HG03045 (cell line): ENCODE measurements around the gene FLNC.

Source experiments
- ATAC-seq: cut with Tn5 transposase; IDR thresholded peaks from one replicate; pipeline ENCODE4 v1.9.1; 2021; ENCODE audit warnings: mild to moderate bottlenecking, moderate library complexity; ENCODE audit not compliant: unreplicated experiment

Gene FLNC

GRCh38 chr7:128876586-128876977 lies 46.4 kb downstream of the FLNC start:
- ATAC-seq, result no peak

DNA sequence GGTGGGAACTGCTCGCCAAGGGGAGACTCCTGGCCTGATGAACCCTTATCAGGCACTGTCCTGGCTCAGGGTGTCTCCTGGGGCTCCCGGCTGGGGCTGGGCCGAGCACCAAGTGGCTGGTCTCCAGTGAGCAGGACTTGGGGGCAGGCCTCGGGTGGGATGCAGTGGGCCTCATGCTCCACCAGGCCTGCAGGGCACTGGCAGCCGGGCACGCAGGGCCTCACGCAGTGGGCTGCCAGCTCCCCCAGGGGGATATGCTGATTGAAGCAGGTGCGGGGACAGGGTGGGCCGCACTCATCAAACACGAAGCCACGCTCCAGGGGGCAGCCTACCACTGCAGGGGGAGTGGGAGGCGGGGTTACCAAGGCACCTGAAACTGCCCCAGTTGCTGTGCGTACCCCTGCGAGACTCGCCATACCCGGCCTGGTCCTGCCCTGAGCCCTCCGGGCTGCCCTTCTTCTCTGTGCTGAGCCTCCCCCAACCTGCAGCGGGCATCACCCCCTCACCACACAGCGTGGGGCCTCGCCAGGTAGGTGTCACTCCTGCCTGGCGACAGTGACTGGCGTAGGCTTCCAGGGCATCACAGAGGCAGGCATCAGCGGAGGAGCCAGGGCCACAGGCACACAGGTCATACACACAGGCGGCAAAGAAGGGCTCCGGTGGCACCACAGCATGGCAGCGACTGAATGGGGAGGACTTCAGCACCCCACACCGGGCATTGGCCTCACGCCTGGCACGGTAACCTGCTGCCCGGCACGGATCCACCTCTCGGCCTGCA lies 47.0 kb downstream of the FLNC start:
- ATAC-seq, result no peak

- ATAC-seq, result no peak
These were observed 47.5 kb downstream of the FLNC start for GRCh38 chr7:128877756-128878120.

DNA sequence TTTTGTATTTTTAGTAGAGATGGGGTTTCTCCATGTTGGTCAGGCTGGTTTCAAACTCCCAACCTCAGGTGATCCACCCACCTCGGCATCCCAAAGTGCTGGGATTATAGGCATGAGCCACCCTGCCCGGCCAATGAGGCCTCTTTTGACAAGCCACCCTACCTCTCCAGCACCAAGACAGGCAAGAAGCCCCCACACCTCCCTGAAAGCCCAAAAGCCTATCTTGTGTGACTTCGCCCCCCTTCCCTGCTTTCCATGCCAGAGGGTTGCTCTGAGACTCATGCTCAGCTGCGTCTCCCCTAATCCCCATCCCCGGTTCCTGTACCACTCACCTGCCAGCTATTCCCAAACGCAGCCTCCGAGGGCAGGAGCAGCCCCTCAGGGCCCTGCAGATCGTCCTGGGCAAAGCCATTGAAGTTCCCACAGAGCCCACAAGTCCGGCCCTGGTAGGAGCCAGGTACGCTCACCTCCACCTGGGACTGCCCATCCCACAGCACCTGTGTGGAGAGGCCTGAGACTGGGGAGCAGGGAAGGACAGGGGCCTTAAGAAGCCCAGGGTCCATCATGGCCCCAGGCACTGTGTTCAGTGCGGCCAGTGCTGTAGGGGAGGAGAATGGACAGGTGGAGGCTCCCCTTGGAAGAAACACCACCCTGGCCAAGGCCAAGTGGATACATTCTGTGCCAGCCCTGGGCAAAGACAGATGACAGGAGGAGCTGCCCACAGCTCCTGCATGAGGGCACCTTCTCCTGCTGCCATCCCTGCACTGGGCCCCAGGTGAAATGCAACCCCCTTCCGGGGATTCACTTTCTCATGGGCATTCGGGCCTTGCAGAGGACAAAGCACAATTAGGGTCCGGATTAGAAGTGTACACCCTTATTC lies 48.3 kb downstream of the FLNC start:
- ATAC-seq, result no peak

- no peak for ATAC-seq
These were observed 49.3 kb downstream of the FLNC start for GRCh38 chr7:128879461-128879938.

DNA sequence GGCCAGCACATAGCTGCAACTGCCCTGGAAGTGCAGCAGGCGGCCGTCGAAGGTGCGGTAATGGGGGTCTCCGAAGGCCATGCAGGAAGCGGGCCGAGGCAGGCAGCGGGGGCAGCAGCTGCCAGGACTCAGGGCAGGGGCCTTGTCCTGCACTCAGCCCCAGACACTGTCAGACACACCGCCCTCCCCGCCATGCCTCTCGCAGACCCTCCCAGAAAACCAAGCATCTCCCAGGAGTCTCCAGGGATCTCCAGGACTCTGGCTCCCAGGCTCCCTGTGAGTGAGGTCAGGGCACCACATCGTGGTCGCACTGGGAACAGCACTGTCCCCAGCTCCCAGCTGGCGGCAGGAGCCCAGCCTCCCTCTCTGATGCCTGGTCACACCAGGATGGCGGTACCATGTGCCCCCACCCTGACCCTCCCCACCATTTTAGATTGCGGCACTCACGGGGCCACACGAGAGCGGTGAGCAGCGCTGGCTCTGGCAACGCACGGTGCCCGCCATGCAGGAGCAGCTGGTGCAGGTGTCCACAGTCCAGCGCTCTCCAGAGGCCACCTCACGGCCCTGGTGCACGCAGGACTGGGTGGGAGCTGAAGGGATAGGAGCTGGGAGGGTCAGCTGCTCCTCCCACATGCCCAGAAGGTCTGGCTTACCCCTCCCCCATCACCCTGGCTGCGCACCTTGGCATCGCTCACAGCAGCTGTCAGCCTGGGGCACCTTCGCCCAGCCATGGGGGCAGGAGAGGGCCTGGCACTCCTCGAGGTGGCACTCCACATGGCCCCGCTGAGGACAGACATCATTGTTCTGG lies 49.9 kb downstream of the FLNC start:
- no peak for ATAC-seq

DNA sequence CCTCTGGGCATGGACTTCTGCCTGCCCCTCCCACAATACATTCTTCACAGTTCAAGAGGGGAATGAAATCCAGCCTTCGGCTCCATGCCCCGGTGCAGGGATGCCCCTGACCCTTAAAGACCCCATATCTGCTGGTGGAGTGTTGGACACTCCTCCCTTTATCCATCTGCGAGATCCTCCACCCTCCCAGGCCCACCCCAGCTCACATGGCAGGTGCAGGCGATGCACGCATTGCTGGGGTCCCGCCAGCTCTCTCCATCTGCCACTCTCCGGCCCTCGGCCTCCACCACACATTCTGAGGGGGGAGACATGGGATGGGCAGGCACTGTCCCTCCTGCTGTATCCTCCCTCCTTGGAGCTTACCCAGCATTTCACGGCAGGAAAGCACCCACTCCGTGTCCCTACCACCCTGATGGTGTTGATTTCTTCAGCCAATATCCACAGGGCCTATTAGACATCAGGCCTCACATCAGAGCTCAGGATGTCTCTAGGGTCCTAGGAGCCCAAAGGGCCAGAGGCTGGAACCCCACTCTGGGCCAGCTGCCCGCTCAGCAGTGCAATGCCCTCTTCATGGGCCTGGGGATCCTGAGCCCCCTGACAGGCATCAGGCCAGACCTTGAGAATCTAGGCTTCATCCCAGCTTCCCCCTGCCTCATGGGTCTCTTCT lies 50.7 kb downstream of the FLNC start:
- ATAC-seq, result no peak

- no peak for ATAC-seq
These were observed 51.4 kb downstream of the FLNC start for GRCh38 chr7:128881458-128882125.

- ATAC-seq, result no peak
These were observed 51.9 kb downstream of the FLNC start for GRCh38 chr7:128882134-128882533.

GRCh38 chr7:128883622-128884448 lies 53.6 kb downstream of the FLNC start:
- ATAC-seq, result no peak

GRCh38 chr7:128884561-128885369 lies 54.6 kb downstream of the FLNC start:
- no peak for ATAC-seq

DNA sequence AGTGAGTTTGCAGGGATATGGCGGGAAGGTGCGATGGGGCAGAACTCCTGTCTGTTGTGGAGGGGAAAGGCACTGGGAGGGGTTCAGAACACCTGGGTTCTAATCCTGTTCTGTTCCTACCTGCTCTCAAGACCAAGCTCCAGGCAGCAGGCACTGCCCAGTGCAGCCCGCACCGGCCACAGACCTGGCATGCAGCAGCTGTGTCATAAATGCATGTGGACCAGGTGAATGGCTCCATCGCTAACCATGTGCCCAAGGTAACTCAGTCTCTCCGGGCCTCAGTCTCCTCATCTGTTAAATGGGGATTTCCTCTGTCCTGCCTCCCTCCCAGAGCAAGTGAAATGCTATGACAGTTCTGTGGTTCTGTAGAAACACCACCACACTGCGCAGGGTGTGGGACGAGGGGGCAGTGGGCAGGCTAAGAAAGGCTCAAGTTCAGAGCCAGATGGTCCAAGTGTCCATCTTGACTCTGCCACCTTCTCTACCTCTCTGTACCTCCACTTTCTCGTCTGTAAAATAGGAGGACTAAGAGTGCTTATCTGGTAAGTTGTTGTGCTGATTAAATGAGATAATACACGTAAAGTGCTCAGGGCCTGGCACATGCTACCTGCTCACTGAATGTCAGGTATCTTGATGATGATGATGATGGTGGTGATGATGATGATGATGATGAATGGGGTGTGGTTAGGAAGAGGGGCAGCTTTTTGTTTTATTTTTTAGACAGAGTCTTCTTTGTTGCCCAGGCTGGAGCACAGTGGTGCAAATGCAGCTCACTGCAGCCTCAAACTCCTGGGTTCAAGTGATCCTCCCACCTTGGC lies 55.4 kb downstream of the FLNC start:
- ATAC-seq, result no peak

DNA sequence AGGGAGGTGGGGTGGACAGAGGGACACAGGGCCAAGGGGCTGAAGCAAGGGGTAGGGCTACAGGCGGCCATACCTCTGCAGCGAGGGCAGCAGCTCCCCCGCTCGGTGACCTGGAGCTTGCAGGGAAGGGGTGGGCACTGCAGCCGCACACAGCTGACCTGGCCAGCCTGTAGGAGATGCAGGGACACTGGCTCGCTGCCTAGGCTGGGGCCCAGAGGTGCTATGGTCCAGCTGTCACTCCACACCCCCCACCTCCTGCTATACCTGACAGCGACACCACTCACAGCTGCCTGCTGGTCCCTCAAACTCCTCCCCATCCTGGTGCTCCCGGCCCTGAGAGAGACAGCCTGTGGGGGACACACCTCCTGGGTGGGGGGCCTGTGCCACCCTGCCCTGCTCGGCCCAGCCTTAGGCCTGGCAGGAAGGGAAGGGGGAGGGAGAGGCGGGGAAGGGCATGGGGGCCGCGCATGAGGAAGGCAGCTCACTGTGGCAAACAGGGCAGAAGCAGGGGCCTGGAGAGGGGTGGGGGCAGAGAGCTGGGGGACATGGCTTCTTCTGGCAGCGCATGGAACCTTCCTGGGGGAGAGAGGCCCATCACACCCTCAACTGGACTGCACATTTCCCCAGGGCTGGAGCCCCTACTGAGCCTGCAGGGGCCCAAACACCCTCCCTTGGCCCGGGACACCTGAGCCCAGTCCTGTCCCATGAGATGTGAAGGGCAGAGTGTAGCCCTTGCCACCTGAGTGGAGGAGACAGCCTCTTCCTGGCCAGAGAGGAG lies 56.4 kb downstream of the FLNC start:
- ATAC-seq, result no peak

DNA sequence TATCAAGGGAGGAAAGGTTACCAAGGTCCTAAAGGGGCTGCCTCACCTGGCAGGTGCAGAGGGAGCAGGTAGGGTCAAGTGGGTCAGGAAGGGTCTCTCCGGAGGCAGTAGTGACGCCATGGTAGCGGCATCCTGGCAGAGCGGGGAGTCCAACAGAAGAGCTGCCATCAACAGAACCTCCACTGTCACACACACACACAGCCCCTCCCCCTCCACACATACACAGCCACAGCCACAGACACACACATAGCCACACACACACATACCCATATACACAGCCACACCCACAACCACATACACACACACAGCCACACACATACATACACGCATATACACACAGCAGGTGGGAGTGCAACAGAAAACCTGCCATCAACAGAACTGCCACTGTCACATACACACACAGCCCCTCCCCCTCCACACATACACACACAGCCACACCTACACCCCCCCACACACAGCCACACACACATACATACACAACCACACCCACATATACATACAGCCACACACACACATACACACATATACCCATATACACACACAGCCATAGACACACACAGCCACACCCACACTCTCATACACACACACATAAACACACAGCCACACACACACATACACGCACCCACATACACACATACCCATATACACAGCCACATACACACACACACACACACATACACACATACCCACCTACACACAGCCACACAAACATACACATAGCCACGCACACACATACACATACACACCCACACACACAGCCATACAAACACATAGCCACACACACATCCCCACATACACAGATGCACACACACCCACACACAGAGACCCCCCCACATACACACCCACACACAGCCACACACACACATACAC lies 57.2 kb downstream of the FLNC start:
- ATAC-seq, result no peak

- ATAC-seq, result no peak
These were observed 58.0 kb downstream of the FLNC start for GRCh38 chr7:128888039-128888755.
